Stimulated activated CD8-positive, alpha-beta memory T cell treated with anti-CD3 and anti-CD28 coated beads, Interleukin-15, amount 100 ng/mL, for 1 hour (primary cell): ENCODE measurements around the gene TP53I13.

ENCODE experiments used
- DNase-seq: peaks from one replicate; pipeline ENCODE4 v3.0.0-alpha.2; 2020; ENCODE audit warnings: low read depth

Gene TP53I13

GRCh38 chr17:29581583-29582253 is 13.2 kb downstream of the TP53I13 start:
- DNase-seq = no peak

DNA sequence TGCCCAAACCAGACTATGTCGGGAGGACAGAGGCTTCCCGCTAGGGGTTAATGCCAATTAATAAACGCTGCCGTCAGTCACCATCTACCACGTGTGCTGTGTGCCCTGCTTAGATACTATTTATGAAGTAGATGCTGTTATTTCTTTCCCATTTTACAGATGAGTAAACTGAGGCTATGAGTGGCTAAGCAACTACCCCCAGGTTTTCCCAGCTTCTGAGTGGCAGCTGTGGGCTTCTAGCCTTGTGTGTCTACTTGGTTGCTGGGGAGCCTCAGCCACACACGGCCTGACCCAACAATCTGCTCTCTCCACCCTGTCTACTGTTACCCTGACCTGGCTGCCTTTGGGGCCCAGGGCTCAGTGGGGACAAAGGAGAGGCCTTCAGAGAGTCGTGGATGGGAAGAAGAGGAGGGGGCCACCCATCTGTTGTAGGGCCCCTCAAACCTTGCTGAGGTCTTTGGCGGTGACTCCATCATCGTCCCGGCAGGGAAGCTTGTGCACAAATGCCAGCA is 13.8 kb downstream of the TP53I13 start:
- DNase-seq = no peak

DNA sequence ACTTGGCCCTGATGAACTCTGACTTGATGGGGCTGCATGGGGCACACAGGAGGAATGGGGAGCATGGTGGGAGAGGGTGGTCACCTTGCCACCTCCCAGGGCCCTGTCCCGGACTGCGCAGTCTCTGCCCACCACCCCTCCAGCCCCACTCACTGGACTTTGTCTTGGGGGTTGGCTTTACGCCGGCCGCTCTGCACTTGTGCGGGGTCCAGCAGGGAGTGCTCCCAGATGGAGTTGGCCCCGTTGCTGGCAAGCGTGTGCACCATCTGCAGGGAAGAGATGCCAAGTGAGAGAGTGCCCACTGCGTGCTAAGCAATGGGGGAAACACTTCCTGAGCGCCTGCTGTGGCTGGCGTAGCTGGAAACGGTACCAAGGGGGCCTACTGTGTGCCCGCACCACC is 14.3 kb downstream of the TP53I13 start:
- DNase-seq = no peak

- no peak for DNase-seq
Measured at GRCh38 chr17:29583324-29584248, 15.1 kb downstream of the TP53I13 start.

- DNase-seq = no peak
Measured at GRCh38 chr17:29584452-29585079, 16.1 kb downstream of the TP53I13 start.

- no peak for DNase-seq
Measured at GRCh38 chr17:29585080-29585751, 16.7 kb downstream of the TP53I13 start.

DNA sequence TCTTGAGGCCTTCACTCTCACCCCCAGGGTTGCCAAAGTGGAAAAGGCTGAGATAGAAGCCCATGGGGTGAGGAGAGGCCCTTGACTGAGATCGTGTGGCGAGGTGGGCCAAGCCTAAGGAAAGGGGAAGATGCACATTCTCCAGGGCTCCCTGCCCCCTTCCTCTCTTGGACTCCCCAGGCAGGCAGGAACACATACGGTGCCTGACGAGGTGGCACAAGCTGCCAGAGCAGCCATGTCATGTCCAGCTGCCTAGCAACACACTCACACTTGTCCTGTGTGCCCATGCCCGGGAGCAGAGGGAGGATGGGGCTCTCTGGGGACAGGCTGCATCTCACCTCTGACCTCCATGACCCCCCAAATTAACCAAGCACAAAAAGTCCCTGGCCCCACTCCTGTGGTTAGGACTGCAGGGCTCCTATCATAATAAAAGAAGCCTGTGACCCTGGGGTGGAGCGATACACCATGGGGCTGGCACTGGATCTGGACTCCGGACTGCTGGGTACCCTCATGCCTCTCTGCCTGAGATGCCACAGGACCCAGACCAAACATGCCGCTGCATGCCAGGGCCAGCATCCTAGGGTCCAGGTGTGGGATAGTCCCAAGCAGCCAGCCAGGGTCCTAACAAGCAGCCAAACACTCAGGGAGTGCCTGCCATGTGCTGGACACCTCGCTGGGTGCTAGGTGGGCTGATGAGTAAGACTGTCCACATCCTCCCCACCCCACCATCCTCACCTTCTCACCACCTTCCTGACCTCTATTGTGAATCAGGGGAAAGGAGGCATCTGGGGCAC is 18.4 kb downstream of the TP53I13 start:
- no peak for DNase-seq

GRCh38 chr17:29587591-29587990 is 19.1 kb downstream of the TP53I13 start:
- DNase-seq = no peak

GRCh38 chr17:29588017-29588561 is 19.6 kb downstream of the TP53I13 start:
- DNase-seq = no peak

DNA sequence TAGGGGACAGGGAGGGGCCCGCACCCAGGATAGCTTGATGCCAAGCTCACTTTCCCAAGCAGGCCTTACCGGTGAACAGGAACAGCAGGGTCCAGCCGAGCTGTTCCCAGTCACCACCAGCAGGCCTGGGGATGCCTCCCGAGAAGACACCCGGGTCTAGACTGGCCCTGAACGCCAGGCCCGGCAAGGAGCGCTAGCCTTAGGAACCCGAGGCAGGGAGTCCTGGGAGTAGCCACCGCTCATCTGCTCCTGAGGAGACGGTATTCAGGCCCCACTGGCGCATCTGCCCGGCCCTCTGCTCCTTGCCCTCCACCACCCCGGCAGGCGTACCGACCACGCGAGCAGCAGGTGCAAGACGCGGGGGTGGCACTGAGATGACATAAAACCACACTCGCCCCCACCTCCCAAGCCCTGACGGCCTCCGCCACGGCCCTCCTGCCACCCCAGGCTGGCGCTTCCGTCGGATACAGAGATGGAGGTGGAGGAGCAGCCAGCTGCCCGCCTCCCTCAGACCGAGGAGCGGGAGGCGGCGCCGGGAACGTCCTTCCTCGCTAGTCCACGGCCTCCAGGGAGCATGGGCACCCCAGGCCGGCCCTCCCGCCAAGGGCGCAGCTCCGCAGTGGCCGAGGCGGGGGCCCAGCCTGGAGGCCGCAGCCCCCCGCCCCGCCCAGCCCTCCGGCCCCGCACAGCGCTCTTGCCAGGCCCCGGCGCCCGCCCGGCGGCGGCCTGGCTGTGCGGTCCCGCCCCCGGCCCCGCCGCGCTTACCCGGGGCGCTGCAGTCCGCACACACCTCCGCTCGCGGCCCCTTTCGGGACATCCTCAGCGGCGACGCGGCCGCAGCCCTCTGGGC is 20.3 kb downstream of the TP53I13 start:
- DNase-seq = no peak

- DNase-seq = peak; percentile 58
Measured at GRCh38 chr17:29589524-29590410, 21.3 kb downstream of the TP53I13 start, which contains the start of gene GIT1. Gene GIT1, minus strand, starts transcription at chr17:29589648. Its CDS starts 270 bp downstream, at chr17:29589378.

DNA sequence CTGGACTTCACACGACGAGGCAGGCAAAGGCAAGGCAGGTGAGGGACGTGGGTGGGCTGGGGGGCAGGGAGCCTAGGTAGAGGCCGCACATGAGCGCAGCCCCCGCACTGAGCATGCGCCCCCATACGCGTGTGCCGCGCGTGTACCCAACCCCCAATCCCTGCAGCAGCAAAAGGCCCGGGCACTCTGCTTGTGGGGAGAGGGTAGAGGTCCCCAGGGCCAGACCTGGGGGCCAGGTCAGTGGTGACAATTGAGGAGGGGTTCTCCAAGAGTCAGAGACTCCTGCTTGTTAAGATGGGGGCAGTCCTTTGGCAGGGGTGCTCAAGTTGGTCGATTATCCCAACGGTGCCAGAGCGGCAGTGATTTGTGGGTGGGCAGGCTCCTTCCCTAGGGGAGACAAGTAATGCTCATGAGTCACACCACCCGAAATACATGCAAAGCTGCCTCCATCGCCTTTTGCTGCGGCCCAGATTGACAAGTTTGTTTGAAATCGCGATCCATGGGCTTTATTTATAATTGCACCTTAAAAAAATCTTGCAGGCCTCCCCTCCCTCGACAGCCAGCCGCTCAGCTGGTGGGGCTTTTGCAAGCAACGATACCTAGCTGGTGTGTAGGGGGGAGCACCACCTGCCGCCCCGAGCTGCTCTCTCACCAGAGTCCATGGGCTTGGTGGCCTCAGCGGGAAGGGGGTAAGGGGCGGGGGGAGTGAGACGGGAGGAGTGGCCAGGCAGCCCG is 22.1 kb downstream of the TP53I13 start:
- DNase-seq = no peak

- DNase-seq = no peak
Measured at GRCh38 chr17:29591146-29591736, 22.7 kb downstream of the TP53I13 start.

GRCh38 chr17:29591737-29592608 is 23.5 kb downstream of the TP53I13 start:
- DNase-seq = peak; percentile 53

DNA sequence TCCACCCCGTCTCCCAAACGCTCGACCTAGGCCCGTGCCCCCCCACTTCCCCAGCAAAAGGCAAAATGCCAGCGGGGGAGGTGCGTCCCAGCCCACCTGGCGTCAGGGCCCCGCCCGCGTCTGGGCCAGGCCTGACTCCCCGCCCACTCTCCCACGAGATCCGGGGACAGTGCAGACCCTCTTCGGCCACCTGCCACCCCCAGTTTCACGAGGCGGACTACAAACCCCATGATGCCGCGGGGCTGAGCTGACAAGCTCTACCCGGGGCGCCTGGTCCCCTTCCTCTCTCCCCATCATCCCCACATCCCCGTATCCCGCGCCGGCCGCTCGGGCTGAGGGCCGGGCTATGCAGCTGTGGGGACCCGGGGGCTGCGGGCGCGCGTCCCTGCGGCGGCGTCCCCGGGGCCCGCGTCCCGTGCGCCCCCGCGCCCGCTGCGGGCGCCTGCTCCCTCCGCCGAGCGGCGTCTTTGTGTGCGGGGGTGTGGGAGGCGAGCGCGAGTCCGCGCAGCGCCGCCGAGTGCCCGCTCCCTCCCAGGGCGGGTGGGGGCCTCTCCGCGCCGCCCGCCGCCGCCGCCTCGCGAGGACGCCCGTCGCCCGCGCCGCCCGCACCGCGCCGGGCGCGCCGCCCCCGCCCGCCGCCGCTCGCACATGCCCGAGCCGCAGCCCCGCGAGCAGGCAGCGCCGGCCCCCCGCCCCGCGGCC is 24.5 kb downstream of the TP53I13 start, which contains the start of gene ANKRD13B:
TSS of gene ANKRD13B (plus strand) at position 283 of the 702 bp plus-strand sequence. CDS start 490 bp downstream, outside the sequence.
- no peak for DNase-seq
